Measurements from ENCODE around the gene CNOT2. TPM values are rescaled to one million over a fixed set of nuclear protein-coding genes. Genes with fewer than 3 reads are reported as not detected.

The CNOT2 gene
- total RNA-seq, 4 donors from 2014 or later: 117 to 141 (median 122) TPM

- DNase-seq (ENCODE audit: low spot score in 2 of 2): no peak
- TF ChIP-seq CTCF (IDR thresholded peaks at IDR 0.05): no peak
- TF ChIP-seq POLR2A (IDR thresholded peaks at IDR 0.05): no peak
- no peak overlapping the region for H3K4me3 ChIP-seq (ENCODE audit: low read depth, poor library complexity, severe bottlenecking)
- intact Hi-C loops (cut with DNase I; ENCODE audit: low total_unique reads): no loop called here
Measured at GRCh38 chr12:70246580-70246979, 3.3 kb downstream of the CNOT2 start.

- intact Hi-C loops (cut with DNase I; ENCODE audit: low total_unique reads): no loop called here
Measured at GRCh38 chr12:70247653-70248199, 4.5 kb downstream of the CNOT2 start.

GRCh38 chr12:70248876-70249275, 5.6 kb downstream of the CNOT2 start:
- no peak for DNase-seq (ENCODE audit: low spot score in 2 of 2)
- intact Hi-C loops (cut with DNase I; ENCODE audit: low total_unique reads): no loop called here

More at GRCh38 chr12:70247653-70248199, 4.5 kb downstream of the CNOT2 start:
- WGBS, 2 donors: 85 to 91% methylated on average over 2 of the region's 2 CpGs
- no peak overlapping the region for H3K4me3 ChIP-seq (ENCODE audit: low read depth, poor library complexity, severe bottlenecking)
- DNase-seq (ENCODE audit: low spot score in 2 of 2): no peak
- TF ChIP-seq CTCF (IDR thresholded peaks at IDR 0.05) (no peak), POLR2A (IDR thresholded peaks at IDR 0.05) (no peak)

GRCh38 chr12:70249903-70250302, 6.7 kb downstream of the CNOT2 start:
- no peak for DNase-seq (ENCODE audit: low spot score in 2 of 2)
- TF ChIP-seq POLR2A (IDR thresholded peaks at IDR 0.05) (no peak), CTCF (IDR thresholded peaks at IDR 0.05) (no peak)
- 72 to 79% methylated on average over 2 of the region's 2 CpGs for WGBS, 2 donors
- intact Hi-C loops (cut with DNase I; ENCODE audit: low total_unique reads): no loop called here
- no peak overlapping the region for H3K4me3 ChIP-seq (ENCODE audit: low read depth, poor library complexity, severe bottlenecking)

More at GRCh38 chr12:70248876-70249275, 5.6 kb downstream of the CNOT2 start:
- 68 to 74% methylated on average over 1 of the region's 1 CpG for WGBS, 2 donors
- TF ChIP-seq CTCF (IDR thresholded peaks at IDR 0.05) (no peak), POLR2A (IDR thresholded peaks at IDR 0.05) (no peak)
- H3K4me3 ChIP-seq (ENCODE audit: low read depth, poor library complexity, severe bottlenecking): no peak overlapping the region

GRCh38 chr12:70251226-70251625, 8.0 kb downstream of the CNOT2 start:
- 20 to 75% methylated on average over 2 of the region's 2 CpGs for WGBS, 2 donors
- intact Hi-C loops (cut with DNase I; ENCODE audit: low total_unique reads): no loop called here

More at GRCh38 chr12:70251226-70251625, 8.0 kb downstream of the CNOT2 start:
- no peak overlapping the region for H3K4me3 ChIP-seq (ENCODE audit: low read depth, poor library complexity, severe bottlenecking)
- no peak for DNase-seq (ENCODE audit: low spot score in 2 of 2)
- TF ChIP-seq POLR2A (IDR thresholded peaks at IDR 0.05) (no peak), CTCF (IDR thresholded peaks at IDR 0.05) (no peak)
